A549 (cell line): ENCODE data around the gene CSNK2A1.
"Not testable (repeated sequence)": the region's sequence is repeated elsewhere in the genome, so short reads cannot be mapped to it uniquely, and the experiment has no call there.

Experiments used
- CHD4 ChIP-seq: fragments of 200-600 bp; sonication (generic); IDR thresholded peaks from 2 replicates; pipeline ENCODE4 v1.6.1; 2016; ENCODE audit warnings: antibody characterized with exemption, mild to moderate bottlenecking, borderline replicate concordance
- CTCF ChIP-seq: fragments of >200 bp; sonication (Bioruptor Twin); formaldehyde crosslinking; IDR thresholded peaks from 3 replicates; pipeline ENCODE4 v1.5.1; 2016
- EP300 ChIP-seq, 2 experiments: fragments of >200 bp; sonication (Bioruptor Twin); formaldehyde crosslinking; IDR thresholded peaks; 2 replicates in 1 of 2; 3 replicates in 1 of 2; pipeline ENCODE4 v1.6.1; 2016 to 2017
- HDAC2 ChIP-seq: fragments of 200-600 bp; sonication (generic); IDR thresholded peaks from 2 replicates; pipeline ENCODE4 v1.6.1; 2016
- KDM5A ChIP-seq: fragments of 200-600 bp; sonication (generic); IDR thresholded peaks from 2 replicates; pipeline ENCODE4 v1.6.1; 2016; ENCODE audit warnings: antibody characterized with exemption, mild to moderate bottlenecking
- MAFK ChIP-seq: fragments of 450-650 bp; IDR thresholded peaks from 2 replicates; pipeline ENCODE4 v1.6.1; 2014; ENCODE audit not compliant: partially characterized antibody
- MAX ChIP-seq: IDR thresholded peaks from 2 replicates; pipeline ENCODE4 v1.6.1; 2012
- POLR2A ChIP-seq: IDR thresholded peaks from 2 replicates; pipeline ENCODE4 v1.6.1; 2012; ENCODE audit warnings: mild to moderate bottlenecking, low read length
- POLR2AphosphoS2 ChIP-seq: conservative IDR thresholded peaks from 2 replicates; pipeline ENCODE4 v1.6.1; 2012; ENCODE audit warnings: low read length, improper control_type of control experiment, inconsistent platforms
- REST ChIP-seq: fragments of 200-600 bp; sonication (generic); IDR thresholded peaks from 2 replicates; pipeline ENCODE4 v1.6.1; 2016; ENCODE audit warnings: antibody characterized with exemption, mild to moderate bottlenecking, moderate library complexity
- USF2 ChIP-seq: fragments of 450-650 bp; IDR thresholded peaks from 2 replicates; pipeline ENCODE4 v1.6.1; 2014; ENCODE audit warnings: antibody characterized with exemption
- ZNF302 ChIP-seq: fragments of 250-450 bp; sonication (Bioruptor Pico); IDR thresholded peaks from 2 replicates; pipeline ENCODE4 v1.9.0; 2021; ENCODE audit warnings: inconsistent platforms, mild to moderate bottlenecking, moderate library complexity

- not testable (repeated sequence) for TF ChIP-seq HDAC2; EP300 (IDR thresholded peaks at IDR 0.05); CHD4; CTCF; POLR2AphosphoS2; MAX; POLR2A; USF2; REST; KDM5A; MAFK; ZNF302 (CRISPR knock-in tag)
These were observed 35.5 kb upstream of the CSNK2A1 start for GRCh38 chr20:578940-579690.
